Fibroblast of lung (primary cell): Measurements from ENCODE around the gene SUFU. TPM values are rescaled to one million over a fixed set of nuclear protein-coding genes. Genes with fewer than 3 reads are reported as not detected.

Source experiments
- DNase-seq, 2 donors: peaks; one replicate each; pipeline versions ENCODE4 v3.0.0 to v3.0.0-alpha.2; 2010; ENCODE audit warnings: low read depth in 2 of 2
- H2AFZ ChIP-seq: 2 replicates; pipeline ENCODE4 v1.5.1; 2012; ENCODE audit warnings: low read length, control low read depth, inconsistent platforms
- H3K27ac ChIP-seq: 2 replicates; pipeline ENCODE4 v1.5.1; 2011; ENCODE audit warnings: low read length, control low read depth; ENCODE audit not compliant: insufficient read depth
- H3K27me3 ChIP-seq: 2 replicates; pipeline ENCODE4 v1.5.1; 2011; ENCODE audit warnings: mild to moderate bottlenecking, low read length; ENCODE audit not compliant: control insufficient read depth, insufficient read depth
- H3K36me3 ChIP-seq: 2 replicates; pipeline ENCODE4 v1.5.1; 2011; ENCODE audit warnings: low read length; ENCODE audit not compliant: control insufficient read depth, insufficient read depth
- H3K4me1 ChIP-seq: 2 replicates; pipeline ENCODE4 v1.5.1; 2011; ENCODE audit warnings: low read length; ENCODE audit not compliant: control insufficient read depth, insufficient read depth; ENCODE audit errors: extremely low read depth
- H3K4me2 ChIP-seq: 2 replicates; pipeline ENCODE4 v1.5.1; 2011; ENCODE audit warnings: low read length, control low read depth; ENCODE audit not compliant: insufficient read depth; ENCODE audit errors: extremely low read depth
- H3K4me3 ChIP-seq, 4 experiments: fragments of 200-600 bp in 1 of 4; sonication (generic) in 1 of 4; replicated peaks in 1 of 4; 2 replicates each; pipeline ENCODE4 v1.5.1; 2011 to 2016; ENCODE audit warnings: low read length in 4 of 4, low read depth in 3 of 4, mild to moderate bottlenecking in 3 of 4, control low read depth in 2 of 4, inconsistent platforms in 1 of 4, mixed read lengths in 1 of 4; ENCODE audit not compliant: insufficient read depth in 1 of 4; ENCODE audit errors: control extremely low read depth in 1 of 4
- H3K79me2 ChIP-seq: 2 replicates; pipeline ENCODE4 v1.5.1; 2012; ENCODE audit warnings: mild to moderate bottlenecking, low read length, inconsistent platforms; ENCODE audit not compliant: control insufficient read depth, insufficient read depth
- H3K9ac ChIP-seq: 2 replicates; pipeline ENCODE4 v1.5.1; 2011; ENCODE audit warnings: mild to moderate bottlenecking, low read length, control low read depth; ENCODE audit not compliant: insufficient read depth
- H3K9me3 ChIP-seq: 2 replicates; pipeline ENCODE4 v1.5.1; 2012; ENCODE audit warnings: low read depth, low read length; ENCODE audit not compliant: control insufficient read depth, insufficient read depth
- H4K20me1 ChIP-seq: 2 replicates; pipeline ENCODE4 v1.5.1; 2011; ENCODE audit warnings: low read length; ENCODE audit not compliant: control insufficient read depth, insufficient read depth; ENCODE audit errors: extremely low read depth
- CTCF ChIP-seq, 2 donors: IDR thresholded peaks in 1 of 2; conservative IDR thresholded peaks in 1 of 2; 1 replicate in 1 of 2; 2 replicates in 1 of 2; pipeline ENCODE4 v1.5.1; 2011 to 2012; ENCODE audit warnings: low read length in 2 of 2, control low read depth in 1 of 2, inconsistent platforms in 1 of 2, low read depth in 1 of 2, mild to moderate bottlenecking in 1 of 2
- EZH2 ChIP-seq: IDR thresholded peaks from 2 replicates; pipeline ENCODE4 v1.5.1; 2012; ENCODE audit warnings: low read length, control low read depth, mild to moderate bottlenecking; ENCODE audit errors: missing control alignments
- polyA plus RNA-seq, 2 donors: library from polyadenylated mRNA; depleted of rRNA in 1 of 2; stranded (reverse) in 1 of 2; unstranded in 1 of 2; fragments of >200 nt; gene quantifications; 2 replicates each; pipeline ENCODE4 v1.2.1, GENCODE V29; 2011 to 2012; ENCODE audit warnings: missing spikeins in 1 of 2
- total RNA-seq: library from RNA; depleted of rRNA; stranded (reverse); fragments of >200 nt; gene quantifications from 2 replicates; pipeline ENCODE4 v1.2.1, GENCODE V29; 2014

The SUFU gene
- total and polyA plus RNA-seq, 2 donors (not counting 1 experiment from before 2014, with no cell fraction given), result 4.3 to 5.6 TPM

DNA sequence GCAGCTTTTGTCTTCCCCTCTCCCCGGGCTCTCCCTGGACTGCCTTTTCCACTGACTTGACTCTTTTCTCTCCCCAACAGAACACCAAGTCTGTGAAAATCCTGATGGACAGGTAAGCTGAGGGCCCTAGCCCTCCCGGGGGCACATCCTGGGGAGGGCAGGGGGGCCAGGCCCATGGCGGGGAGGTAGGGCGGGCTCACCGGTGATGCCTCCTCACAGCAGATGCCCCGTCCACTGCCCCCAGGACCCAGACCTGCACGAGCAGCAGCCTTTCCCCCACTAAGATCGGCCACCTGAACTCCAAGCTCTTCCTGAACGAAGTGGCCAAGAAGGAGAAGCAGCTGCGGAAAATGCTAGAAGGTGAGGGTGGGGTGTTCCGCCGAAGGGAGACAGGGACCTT, 152.3 kb downstream of the SUFU start:
- H3K4me1 ChIP-seq, result peaks cover 10% of the 10 kb centered on the region
- H3K27ac ChIP-seq, result no peak overlapping the region
- TF ChIP-seq CTCF (conservative IDR thresholded peaks at IDR 0.05 in 1 of 2, IDR thresholded peaks at IDR 0.05 in 1 of 2; ENCODE audit: low read depth in 1 of 2, low read length in 2 of 2) (no peak), EZH2 (no peak)
- H3K4me2 ChIP-seq, result no peak overlapping the region
- H4K20me1 ChIP-seq, result no peaks in the 10 kb centered on the region
- DNase-seq, result no peak
- H3K36me3 ChIP-seq, result peaks cover 24% of the 10 kb centered on the region
- H3K4me3 ChIP-seq, result no peak overlapping the region
- no peaks in the 10 kb centered on the region for H3K27me3 ChIP-seq
- H2AFZ ChIP-seq, result no peak overlapping the region
- peaks cover 42% of the 10 kb centered on the region for H3K79me2 ChIP-seq
- no peaks in the 10 kb centered on the region for H3K9me3 ChIP-seq
- no peak overlapping the region for H3K9ac ChIP-seq

DNA sequence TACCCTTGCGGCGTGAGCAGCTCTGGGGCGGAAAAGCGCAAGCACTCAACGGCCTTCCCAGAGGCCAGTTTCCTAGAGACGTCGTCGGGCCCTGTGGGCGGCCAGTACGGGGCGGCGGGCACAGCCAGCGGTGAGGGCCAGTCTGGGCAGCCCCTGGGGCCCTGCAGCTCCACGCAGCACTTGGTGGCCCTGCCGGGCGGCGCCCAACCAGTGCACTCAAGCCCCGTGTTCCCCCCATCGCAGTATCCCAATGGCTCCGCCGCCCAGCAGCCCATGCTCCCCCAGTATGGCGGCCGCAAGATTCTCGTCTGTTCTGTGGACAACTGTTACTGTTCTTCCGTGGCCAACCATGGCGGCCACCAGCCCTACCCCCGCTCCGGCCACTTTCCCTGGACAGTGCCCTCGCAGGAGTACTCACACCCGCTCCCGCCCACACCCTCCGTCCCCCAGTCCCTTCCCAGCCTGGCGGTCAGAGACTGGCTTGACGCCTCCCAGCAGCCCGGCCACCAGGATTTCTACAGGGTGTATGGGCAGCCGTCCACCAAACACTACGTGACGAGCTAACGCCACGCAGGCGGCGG, 153.1 kb downstream of the SUFU start:
- H3K27me3 ChIP-seq, result no peaks in the 10 kb centered on the region
- H3K36me3 ChIP-seq, result peaks cover 24% of the 10 kb centered on the region
- peaks cover 33% of the 10 kb centered on the region for H3K79me2 ChIP-seq
- TF ChIP-seq EZH2 (no peak), CTCF (conservative IDR thresholded peaks at IDR 0.05 in 1 of 2, IDR thresholded peaks at IDR 0.05 in 1 of 2; ENCODE audit: low read depth in 1 of 2, low read length in 2 of 2) (no peak)
- no peak overlapping the region for H3K9ac ChIP-seq
- no peaks in the 10 kb centered on the region for H3K9me3 ChIP-seq
- no peak overlapping the region for H3K4me2 ChIP-seq
- H4K20me1 ChIP-seq, result no peaks in the 10 kb centered on the region
- H3K27ac ChIP-seq, result no peak overlapping the region
- H3K4me1 ChIP-seq, result peaks cover 16% of the 10 kb centered on the region
- DNase-seq, result no peak
- no peak overlapping the region for H3K4me3 ChIP-seq
- no peak overlapping the region for H2AFZ ChIP-seq

DNA sequence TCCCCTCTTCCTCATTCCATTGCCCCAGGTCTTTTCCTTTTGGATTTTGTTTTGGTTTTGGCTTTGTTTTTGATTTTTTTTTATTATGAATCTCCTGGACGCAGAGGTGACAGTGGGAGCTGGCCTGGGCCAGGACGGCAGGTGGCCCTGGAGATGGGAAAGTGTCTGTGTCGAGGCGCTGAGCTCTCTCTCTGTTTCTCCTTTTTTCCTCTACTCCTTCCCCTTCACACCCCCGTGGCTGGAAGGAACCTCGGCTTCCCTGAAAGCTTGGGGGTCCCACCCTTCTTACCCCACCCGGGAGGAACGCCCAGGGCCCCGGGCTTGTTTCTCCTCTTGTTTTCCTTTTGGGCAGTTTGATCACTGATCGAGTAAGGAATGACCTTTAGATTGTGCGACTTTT, 153.7 kb downstream of the SUFU start:
- peaks cover 28% of the 10 kb centered on the region for H3K79me2 ChIP-seq
- peaks cover 24% of the 10 kb centered on the region for H3K36me3 ChIP-seq
- H4K20me1 ChIP-seq, result no peaks in the 10 kb centered on the region
- H3K4me1 ChIP-seq, result peaks cover 16% of the 10 kb centered on the region
- DNase-seq, result no peak
- H3K4me3 ChIP-seq, result no peak overlapping the region
- no peaks in the 10 kb centered on the region for H3K9me3 ChIP-seq
- H2AFZ ChIP-seq, result no peak overlapping the region
- H3K27ac ChIP-seq, result no peak overlapping the region
- no peak overlapping the region for H3K9ac ChIP-seq
- no peaks in the 10 kb centered on the region for H3K27me3 ChIP-seq
- H3K4me2 ChIP-seq, result no peak overlapping the region
- TF ChIP-seq EZH2 (no peak), CTCF (conservative IDR thresholded peaks at IDR 0.05 in 1 of 2, IDR thresholded peaks at IDR 0.05 in 1 of 2; ENCODE audit: low read depth in 1 of 2, low read length in 2 of 2) (no peak)
